ENCODE data around the gene CHRDL1.

- TF ChIP-seq CTCF (IDR thresholded peaks at IDR 0.05) = no peak
- no peak for TF ChIP-seq USF1 (IDR thresholded peaks at IDR 0.05; ENCODE audit: borderline replicate concordance, low read depth)
- TF ChIP-seq GABPA (IDR thresholded peaks at IDR 0.05; ENCODE audit: low read depth) = no peak
- no peak for TF ChIP-seq EP300 (IDR thresholded peaks at IDR 0.05; ENCODE audit: borderline replicate concordance in 1 of 2, low read depth in 1 of 2, low read length in 1 of 2)
- no peak for TF ChIP-seq TCF12 (IDR thresholded peaks at IDR 0.05)
Measured at GRCh38 chrX:110803506-110803905, 7.9 kb upstream of the CHRDL1 start.
